ENCODE results near the gene WDSUB1.

- TF ChIP-seq, protein P1, sequence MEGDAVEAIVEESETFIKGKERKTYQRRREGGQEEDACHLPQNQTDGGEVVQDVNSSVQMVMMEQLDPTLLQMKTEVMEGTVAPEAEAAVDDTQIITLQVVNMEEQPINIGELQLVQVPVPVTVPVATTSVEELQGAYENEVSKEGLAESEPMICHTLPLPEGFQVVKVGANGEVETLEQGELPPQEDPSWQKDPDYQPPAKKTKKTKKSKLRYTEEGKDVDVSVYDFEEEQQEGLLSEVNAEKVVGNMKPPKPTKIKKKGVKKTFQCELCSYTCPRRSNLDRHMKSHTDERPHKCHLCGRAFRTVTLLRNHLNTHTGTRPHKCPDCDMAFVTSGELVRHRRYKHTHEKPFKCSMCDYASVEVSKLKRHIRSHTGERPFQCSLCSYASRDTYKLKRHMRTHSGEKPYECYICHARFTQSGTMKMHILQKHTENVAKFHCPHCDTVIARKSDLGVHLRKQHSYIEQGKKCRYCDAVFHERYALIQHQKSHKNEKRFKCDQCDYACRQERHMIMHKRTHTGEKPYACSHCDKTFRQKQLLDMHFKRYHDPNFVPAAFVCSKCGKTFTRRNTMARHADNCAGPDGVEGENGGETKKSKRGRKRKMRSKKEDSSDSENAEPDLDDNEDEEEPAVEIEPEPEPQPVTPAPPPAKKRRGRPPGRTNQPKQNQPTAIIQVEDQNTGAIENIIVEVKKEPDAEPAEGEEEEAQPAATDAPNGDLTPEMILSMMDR (IDR thresholded peaks at IDR 0.05) = no peak
- TF ChIP-seq GABPA (IDR thresholded peaks at IDR 0.05; ENCODE audit: low read depth) (no peak), JUND (IDR thresholded peaks at IDR 0.05) (no peak)
Observed at GRCh38 chr2:159192371-159192918, 94.1 kb downstream of the WDSUB1 start.
